Activated naive CD8-positive, alpha-beta T cell treated with anti-CD3 and anti-CD28 coated beads, Interleukin-2, amount 50 U/mL, for 16 hours (primary cell): ENCODE results near the gene FMO1.
"Not testable (repeated sequence)": the region's sequence is repeated elsewhere in the genome, so short reads cannot be mapped to it uniquely, and the experiment has no call there.

Source experiments
- DNase-seq: peaks from one replicate; pipeline ENCODE4 v3.0.0-alpha.2; 2020; ENCODE audit warnings: low read depth, low spot score

FMO1 gene

DNA sequence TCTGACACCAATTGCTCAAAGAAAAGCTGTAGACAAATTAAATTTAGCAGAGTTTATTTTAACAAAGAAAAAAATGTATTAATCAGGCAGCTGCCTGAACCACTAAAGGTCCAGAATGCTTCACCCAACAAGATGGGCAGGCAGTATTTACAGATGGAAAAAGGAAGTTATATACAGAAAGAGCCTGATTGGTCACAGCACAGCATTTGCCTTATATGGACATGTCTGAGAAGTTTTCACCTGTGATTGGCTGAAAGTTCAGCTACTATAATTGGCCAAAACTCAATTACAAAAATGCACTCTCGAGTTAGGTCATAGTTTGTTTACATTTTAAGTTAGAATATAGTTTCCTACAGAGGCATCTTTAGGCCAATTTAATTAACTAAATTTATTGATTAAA is 15.1 kb upstream of the FMO1 start:
- DNase-seq, result no peak

DNA sequence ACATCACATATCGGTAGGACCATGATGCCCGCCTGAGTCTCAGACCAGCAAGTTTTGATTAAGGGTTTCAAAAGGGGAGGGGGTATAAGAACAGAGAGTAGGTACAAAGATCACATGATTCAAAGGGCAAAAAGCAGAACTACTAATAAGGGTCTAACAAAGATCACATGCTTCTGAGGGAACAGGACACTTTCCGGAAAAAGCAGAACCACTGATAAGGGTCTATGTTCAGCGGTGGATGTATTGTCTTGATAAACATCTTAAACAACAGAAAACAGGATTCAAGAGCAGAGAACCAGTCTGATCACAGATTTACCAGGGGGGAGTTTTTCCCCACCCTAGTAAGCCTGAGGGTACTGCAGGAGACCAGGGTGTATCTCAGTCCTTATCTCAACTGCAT is 12.1 kb upstream of the FMO1 start:
- not testable (repeated sequence) for DNase-seq

GRCh38 chr1:171243878-171244277 is 4.4 kb upstream of the FMO1 start:
- DNase-seq, result no peak

DNA sequence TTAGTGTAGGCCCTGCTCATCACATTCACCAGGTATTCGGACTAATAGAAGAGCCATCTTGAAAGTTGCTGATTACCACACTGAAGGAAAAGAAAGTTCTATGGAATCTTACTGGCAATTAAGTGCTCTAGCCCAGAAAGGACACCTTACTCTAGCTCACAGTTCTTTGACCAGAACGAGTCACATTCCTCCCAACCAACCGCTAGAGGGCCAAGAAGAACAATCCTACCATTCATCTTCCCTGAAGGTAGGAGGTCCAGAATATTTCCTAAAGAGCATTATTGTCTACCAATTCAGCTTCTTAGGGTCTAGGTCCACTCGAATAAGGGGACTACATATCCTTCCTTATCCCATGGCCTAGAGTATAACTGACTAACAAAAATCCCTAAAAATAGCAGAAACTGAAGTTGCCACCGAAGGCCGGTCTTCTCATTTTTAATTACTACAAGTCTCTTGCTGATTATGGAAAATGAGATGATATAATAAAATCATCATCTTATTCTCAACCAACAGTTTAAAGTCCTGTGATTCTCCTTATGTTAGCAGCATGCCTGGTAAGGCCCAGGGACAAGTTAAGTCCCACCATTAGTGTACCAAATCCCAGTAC is 2.7 kb upstream of the FMO1 start:
- no peak for DNase-seq

DNA sequence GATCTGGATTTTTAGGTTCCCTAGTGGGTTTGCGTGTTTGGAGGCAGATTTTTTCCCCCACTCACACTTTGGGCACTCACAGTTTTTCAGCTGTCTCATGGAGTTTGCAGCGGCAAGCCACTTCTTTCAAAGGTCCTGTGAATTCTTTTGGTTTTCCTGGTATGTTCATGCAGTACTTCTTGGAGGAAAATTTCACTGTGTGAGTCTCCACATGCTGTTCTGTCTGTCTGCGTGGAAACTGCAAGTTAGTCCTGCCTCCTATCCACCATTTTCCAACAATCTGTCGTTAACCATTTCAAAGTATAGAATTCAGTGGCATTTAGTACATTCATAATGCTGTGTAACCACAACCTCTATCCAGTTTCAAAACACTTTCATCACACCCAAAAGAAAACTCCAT is 793 bp upstream of the FMO1 start:
- no peak for DNase-seq

- DNase-seq, result no peak
These were observed 547 bp downstream of the FMO1 start for GRCh38 chr1:171248841-171249240.

DNA sequence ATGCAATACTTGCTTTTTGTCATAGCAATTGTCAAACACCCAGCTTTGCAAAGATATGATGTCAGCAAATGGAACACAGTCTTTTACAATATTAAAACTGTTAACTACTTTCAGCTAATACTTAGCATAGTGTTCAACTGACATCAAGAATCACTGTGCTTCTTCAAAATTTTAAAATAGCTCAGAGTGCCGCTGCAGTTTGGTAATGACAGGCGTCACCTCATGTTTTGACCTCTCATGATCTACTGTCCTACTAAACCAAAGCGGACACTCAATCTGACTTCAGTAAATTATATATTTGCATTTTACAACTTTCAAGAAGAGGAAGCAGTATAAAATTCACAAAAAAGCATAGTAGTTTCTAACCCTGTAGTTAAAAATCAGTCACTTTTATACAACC is 2.0 kb downstream of the FMO1 start:
- no peak for DNase-seq

DNA sequence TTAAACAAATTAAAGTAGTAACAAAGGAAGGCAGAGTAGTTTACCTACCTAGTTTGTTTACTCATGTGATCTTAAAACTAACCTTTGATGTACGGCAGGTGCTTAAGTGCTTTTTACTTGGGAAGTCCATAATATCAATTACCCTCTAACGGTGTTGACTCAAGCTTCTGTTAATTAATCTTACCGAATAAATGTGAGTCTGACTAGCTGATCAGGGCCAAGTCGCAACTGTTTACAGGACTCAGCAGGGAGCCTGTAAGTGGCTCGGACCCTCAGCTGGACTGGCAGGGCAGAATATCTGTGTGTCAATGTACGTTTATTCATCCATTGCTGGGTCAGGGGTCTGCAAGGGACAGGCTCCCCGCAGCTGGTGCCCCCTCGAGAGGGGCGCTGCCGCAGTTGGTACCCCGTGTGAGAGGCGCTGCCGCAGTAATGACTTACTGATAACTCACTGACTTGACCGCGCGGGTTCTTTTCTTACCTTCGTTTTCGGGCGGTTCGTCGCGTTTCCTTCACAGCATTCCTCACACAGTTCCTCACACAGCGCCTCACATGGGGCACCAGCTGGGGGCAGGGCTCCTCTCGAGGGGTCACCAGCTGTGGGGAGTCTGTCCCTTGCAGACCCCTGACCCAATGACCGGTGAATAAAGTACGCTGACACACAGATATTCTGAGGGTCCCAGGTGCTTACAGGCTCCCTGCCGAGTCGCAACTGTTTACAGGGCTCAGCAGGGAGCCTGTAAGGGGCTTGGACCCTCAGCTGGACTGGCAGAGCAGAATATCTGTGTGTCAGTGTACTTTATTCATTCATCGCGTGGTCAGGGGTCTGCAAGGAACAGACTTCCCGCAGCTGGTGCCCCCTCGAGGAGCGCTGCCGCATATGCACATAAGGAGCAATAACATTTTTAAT is 3.0 kb downstream of the FMO1 start:
- no peak for DNase-seq

GRCh38 chr1:171251952-171252300 is 3.6 kb downstream of the FMO1 start:
- no peak for DNase-seq

DNA sequence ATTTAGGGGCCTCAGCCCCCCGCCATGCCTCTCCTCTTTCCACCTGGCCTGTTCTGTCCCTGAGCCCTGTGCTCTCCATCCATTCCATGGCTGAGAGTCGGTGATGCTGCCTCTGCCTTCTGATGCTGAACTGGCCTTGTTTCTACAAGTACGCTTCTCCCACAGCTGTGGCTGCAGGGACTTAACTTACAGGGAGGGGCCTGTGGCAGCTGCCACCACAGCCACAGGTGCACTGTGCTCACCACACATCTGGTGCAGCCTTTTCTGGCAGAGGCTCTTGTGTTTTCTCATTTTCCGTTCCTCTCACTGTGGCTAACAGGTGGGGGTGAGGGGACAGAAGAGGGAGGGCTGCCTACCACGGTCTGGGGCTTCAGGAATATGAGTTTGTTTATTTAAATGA is 4.2 kb downstream of the FMO1 start:
- no peak for DNase-seq

GRCh38 chr1:171254859-171255258 is 6.6 kb downstream of the FMO1 start:
- no peak for DNase-seq

DNA sequence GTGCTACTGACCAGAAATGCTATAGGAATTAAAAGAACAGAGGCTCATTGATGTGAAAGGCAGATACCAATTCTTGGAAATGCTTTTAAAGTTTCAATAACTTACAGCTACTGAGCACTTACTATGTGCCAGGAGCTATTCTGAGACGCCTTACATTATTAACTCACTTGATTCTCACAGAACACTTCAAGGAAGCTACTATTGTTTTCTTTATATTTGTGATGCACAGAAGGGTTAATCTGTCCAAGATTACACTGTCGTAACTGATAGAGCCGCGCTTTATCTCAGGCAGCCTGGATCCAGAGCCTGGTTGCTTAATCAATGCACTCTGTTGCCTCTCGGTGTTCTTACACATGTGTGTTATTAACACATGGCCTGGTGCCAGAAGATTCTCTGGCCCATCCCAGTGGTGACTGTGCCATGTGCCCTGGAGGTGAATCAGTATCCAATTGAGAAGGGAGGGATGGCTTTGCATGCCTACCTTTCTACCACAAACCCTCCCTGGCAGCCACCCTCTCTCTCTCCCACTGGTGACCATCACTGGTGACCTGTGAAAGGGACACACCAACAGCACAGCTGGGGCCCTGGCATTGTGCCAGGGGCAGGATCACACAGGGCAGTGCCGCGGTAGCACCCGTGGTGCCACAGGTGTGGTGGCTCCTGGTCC is 8.8 kb downstream of the FMO1 start:
- DNase-seq, result no peak

DNA sequence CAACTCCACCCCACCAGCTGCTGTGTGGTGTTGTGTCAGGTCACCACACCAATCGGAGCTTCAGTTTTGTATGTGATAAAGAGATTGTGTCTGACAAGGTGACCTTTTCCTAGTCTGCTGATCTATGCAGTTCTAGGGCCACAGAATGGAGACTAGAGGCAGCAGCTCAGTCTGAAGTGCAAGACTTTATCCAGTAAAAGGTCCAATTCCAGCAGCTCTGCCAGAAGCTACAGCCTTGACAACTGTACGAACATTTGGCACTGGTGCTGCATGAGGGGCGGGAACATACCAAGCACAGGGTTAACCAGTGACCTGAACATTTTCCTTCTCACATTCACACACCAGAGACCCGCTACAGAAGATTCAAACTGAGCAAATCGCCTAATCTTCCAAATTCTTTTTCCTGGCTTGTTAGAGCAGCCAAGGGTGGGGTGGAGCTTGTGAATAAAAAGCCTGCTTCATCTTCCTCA is 9.3 kb downstream of the FMO1 start:
- no peak for DNase-seq

DNA sequence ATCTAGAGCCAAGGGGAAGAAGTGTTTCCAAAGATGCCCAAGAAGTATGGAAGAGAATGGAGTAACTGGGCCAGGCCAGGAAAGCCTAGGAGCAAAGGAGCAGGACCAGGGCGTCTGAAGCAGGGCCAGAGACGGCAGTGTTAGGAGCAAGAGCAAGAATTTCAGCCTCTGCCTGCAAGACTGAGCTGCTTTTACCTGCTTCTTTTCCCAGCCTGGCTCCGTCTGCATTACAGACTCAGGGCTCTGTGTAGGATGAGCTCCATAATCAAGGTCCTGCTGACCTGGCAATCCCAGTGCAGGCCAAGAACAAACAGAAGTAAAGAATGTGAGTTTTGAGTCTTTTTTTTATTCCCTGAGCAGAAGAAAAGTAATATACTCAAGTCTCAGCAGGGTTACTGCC is 10.1 kb downstream of the FMO1 start:
- DNase-seq, result no peak

DNA sequence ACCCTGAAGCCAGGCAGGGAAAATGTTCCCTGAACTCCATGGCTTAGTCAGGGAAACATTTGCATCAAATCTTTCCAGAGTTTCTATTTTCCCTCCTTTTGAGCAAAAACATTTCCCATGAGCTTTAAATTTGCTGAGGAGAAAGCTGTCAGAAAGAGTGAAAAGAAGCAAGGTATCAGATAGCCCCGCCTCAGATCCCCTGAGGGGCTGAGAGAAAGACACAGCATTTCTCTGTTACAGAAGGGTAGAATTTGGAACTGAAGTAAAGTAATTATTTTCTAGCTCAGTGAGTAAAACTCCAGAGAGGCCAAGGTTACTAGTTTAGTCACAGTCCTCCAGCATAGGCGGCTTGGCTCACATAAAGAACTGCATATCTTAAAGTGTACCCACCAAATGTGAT is 10.6 kb downstream of the FMO1 start:
- no peak for DNase-seq

GRCh38 chr1:171261336-171261735 is 13.0 kb downstream of the FMO1 start:
- no peak for DNase-seq

- DNase-seq, result no peak
These were observed 15.6 kb downstream of the FMO1 start for GRCh38 chr1:171263901-171264300.

DNA sequence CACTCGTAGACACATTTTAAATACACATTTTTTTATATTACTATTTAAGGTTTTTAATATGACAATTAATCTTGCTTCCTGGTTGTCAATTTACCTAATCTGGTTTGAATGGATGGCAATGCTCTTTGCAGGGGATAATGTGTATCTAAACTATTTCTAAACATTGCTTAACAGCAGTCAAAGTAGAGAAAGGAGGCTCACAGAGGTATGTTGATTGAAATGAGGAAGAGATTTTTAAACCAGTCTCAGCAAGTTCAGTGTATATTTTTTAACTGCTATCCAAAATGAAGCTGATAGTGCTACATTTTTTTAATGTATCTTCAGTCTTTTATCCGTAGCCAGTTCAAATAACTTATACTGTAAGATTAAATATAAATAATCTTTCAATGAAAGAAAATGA is 17.4 kb downstream of the FMO1 start:
- no peak for DNase-seq

DNA sequence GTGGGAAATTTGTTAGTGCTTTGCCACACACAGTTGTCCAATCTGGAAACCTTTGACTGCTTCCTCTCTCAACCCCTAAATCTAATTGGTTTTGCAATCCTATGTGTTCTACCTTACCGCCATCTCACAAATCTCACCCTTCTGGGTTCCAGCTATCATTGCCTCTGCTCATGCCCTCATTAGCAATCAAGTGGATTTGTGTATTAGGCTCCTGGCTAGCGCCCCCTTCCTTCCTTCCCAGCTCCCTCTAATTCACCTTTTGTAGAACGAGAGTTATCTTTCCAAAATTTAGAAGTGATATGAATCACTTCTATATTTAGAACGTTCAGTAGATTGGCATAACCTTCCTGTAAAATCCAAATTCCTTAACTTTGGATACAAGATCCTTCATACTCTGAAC is 18.6 kb downstream of the FMO1 start:
- no peak for DNase-seq

DNA sequence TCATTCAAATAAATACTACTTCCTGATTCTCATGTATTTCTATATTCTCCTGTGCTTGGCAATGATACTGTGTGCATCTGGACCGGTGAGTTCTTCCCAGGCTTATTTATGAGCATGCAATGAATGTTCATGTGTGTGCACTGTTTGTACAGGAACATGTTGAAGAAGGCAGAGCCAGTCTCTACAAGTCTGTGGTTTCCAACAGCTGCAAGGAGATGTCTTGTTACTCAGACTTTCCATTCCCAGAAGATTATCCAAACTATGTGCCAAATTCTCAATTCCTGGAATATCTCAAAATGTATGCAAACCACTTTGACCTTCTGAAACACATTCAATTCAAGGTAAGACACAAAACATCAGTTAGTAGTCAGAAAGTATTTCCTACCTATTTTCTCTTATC is 19.1 kb downstream of the FMO1 start:
- no peak for DNase-seq

DNA sequence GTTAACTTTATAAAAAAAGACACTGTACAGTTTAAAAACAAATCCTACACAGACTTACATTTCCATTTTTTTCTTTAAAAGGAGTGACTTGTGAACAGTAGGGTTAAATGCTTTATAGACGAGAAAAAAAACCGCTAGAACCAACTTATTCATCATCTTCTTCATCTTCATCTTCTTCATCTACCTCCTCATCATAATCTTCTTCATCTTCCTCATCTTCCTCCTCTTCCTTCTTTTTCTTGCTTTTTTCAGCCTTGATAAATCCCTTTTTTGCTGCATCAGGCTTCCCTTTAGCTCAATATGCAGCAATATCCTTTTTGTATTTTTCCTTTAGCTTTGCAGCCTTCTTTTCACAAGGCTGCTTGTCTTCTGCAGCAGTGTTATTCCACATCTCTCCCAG is 22.5 kb downstream of the FMO1 start:
- DNase-seq, result no peak

DNA sequence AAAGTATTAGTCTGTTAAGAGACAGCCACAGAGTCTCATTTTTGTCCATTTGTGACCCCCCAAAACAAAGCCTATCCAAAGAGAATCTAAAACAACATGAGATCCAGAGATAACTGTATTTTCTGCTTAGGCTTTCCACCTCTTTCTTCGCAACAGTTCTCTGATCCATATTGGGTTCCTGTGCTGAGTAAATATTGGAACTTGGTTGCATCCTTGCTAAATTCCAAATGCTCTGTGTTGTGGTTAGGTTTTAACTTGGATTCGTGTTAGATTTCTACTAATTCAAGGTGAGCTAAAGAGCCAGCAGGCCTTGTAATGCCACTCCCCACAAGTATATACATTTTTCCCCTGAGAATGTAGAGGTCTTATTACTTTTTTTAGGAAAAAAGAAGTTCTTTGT is 29.2 kb downstream of the FMO1 start:
- no peak for DNase-seq

DNA sequence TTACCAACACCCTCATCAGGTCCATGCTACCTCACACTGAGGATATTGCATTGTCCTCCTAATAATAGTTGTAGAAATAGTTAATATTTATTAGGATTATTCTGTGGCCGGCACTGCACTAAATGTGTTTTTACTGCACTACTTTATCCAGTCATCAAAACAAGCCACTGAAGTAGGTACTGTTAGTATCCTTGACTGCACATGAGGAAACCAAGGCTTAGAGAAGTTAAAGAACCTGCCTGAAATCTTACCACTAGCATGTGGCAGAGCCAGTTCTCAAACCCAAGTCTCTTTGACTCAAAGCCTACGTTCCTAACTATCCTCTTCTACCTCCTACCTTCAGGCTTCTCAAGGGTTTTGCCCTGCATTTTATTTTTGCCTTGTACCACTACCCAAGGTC is 30.9 kb downstream of the FMO1 start:
- no peak for DNase-seq
